HepG2 (cell line): Measurements from ENCODE around the gene ARRDC3. TPM values are rescaled to one million over a fixed set of nuclear protein-coding genes. Genes with fewer than 3 reads are reported as not detected.

ENCODE experiments used
- ATAC-seq: fragments of 200-7000 bp; cut with Tn5 transposase; 3 replicates; pipeline ENCODE4 v1.9.1; 2020; ENCODE audit warnings: mild to moderate bottlenecking, moderate library complexity
- BruUV-seq: library from RNA; stranded (reverse); fragments of 400-500 nt; replicated peaks from 2 replicates; lab custom pipeline; 2021; lab: Mats Ljungman, UMichigan
- CTCF ChIA-PET: fragments of 300-600 bp; formaldehyde crosslinking; extraction: SDS; loops from one replicate; lab custom pipeline; 2021; ENCODE audit warnings: low total read pairs, inconsistent platforms, low intra/inter-chr PET ratio; lab: Yijun Ruan, JAX
- POLR2A ChIA-PET: fragments of 350-600 bp; sonication (Branson Sonifier 250); formaldehyde crosslinking; loops from one replicate; lab custom pipeline; 2020; ENCODE audit warnings: antibody characterized with exemption, inconsistent platforms; lab: Yijun Ruan, JAX
- DNase-seq: peaks from one replicate; pipeline ENCODE4 v3.0.0-alpha.2; 2015; ENCODE audit warnings: low spot score
- FAIRE-seq: peaks from 3 replicates; lab custom pipeline; 2011; peaks lifted over from hg19 to GRCh38; lab: Jason Lieb, UNC
- H2AFZ ChIP-seq: one replicate; pipeline ENCODE4 v1.6.1; 2011; ENCODE audit warnings: low read length, inconsistent platforms
- H3K27ac ChIP-seq: fragments of 300-600 bp; 3 replicates; pipeline ENCODE4 v1.8.0; 2011; ENCODE audit warnings: mixed run types, mild to moderate bottlenecking, mixed read lengths, low read length, inconsistent platforms; ENCODE audit not compliant: insufficient read depth; ENCODE audit errors: extremely low read length
- H3K27me3 ChIP-seq, 2 experiments: fragments of 200-600 bp in 1 of 2; 2 replicates in 1 of 2; 3 replicates in 1 of 2; pipeline versions ENCODE4 v1.6.0 to v1.8.0; 2011; ENCODE audit warnings: low read length in 2 of 2, mild to moderate bottlenecking in 2 of 2, moderate library complexity in 2 of 2, inconsistent platforms in 1 of 2; ENCODE audit not compliant: insufficient read depth in 2 of 2, control insufficient read depth in 1 of 2
- H3K36me3 ChIP-seq, 2 experiments: fragments of 200-600 bp in 1 of 2; replicated peaks in 1 of 2; 2 replicates in 1 of 2; 3 replicates in 1 of 2; pipeline versions ENCODE4 v1.5.1 to v1.8.0; 2011; ENCODE audit warnings: low read length in 2 of 2, inconsistent platforms in 1 of 2; ENCODE audit not compliant: insufficient read depth in 2 of 2, control insufficient read depth in 1 of 2
- H3K4me1 ChIP-seq: 2 replicates; pipeline ENCODE4 v1.5.1; 2012; ENCODE audit warnings: low read length, inconsistent platforms; ENCODE audit not compliant: insufficient read depth
- H3K4me2 ChIP-seq: 2 replicates; pipeline ENCODE4 v1.6.0; 2011; ENCODE audit warnings: low read depth, low read length, inconsistent platforms
- H3K4me3 ChIP-seq, 3 experiments: fragments of 200-600 bp in 1 of 3; sonication (generic), shearing (Covaris generic) in 1 of 3; replicated peaks in 1 of 3; 2 replicates each; pipeline ENCODE4 v1.5.1; 2011 to 2016; ENCODE audit warnings: low read length in 3 of 3, inconsistent platforms in 2 of 3, low read depth in 2 of 3, mild to moderate bottlenecking in 2 of 3, control low read depth in 1 of 3, mixed read lengths in 1 of 3; ENCODE audit not compliant: insufficient read depth in 1 of 3
- H3K79me2 ChIP-seq: one replicate; pipeline ENCODE4 v1.6.1; 2011; ENCODE audit warnings: low read length, inconsistent platforms; ENCODE audit not compliant: insufficient read depth
- H3K9ac ChIP-seq: 2 replicates; pipeline ENCODE4 v1.6.0; 2011; ENCODE audit warnings: mild to moderate bottlenecking, low read depth, low read length, inconsistent platforms; ENCODE audit not compliant: insufficient read depth
- H3K9me3 ChIP-seq: 2 replicates; pipeline ENCODE4 v1.5.1; 2012; ENCODE audit warnings: mild to moderate bottlenecking, low read length
- H4K20me1 ChIP-seq: 2 replicates; pipeline ENCODE4 v1.6.0; 2011; ENCODE audit warnings: inconsistent platforms, mild to moderate bottlenecking, low read length, moderate library complexity; ENCODE audit not compliant: insufficient read depth
- CBX1 ChIP-seq: IDR thresholded peaks from one replicate; pipeline ENCODE4 v1.6.1; 2016; ENCODE audit warnings: antibody characterized with exemption, low read depth
- DMTF1 ChIP-seq: sonication (generic); formaldehyde crosslinking; IDR thresholded peaks from 2 replicates; pipeline ENCODE4 v1.4.0; 2020; ENCODE audit warnings: mild to moderate bottlenecking, missing genetic modification reagents
- HES4 ChIP-seq: sonication (generic); formaldehyde crosslinking; IDR thresholded peaks from 2 replicates; pipeline ENCODE4 v1.9.0; 2021; ENCODE audit warnings: mild to moderate bottlenecking, missing genetic modification reagents, borderline replicate concordance
- HNRNPUL1 ChIP-seq: fragments of 200-400 bp; formaldehyde crosslinking; IDR thresholded peaks from 2 replicates; pipeline ENCODE4 v1.6.1; 2017; ENCODE audit warnings: low read depth, mild to moderate bottlenecking, low read length, moderate library complexity
- ISL2 ChIP-seq: sonication (generic); formaldehyde crosslinking; IDR thresholded peaks from 2 replicates; pipeline ENCODE4 v1.5.0; 2020; ENCODE audit warnings: missing genetic modification reagents
- MEF2D ChIP-seq: sonication (generic); formaldehyde crosslinking; IDR thresholded peaks from 2 replicates; pipeline ENCODE4 v1.5.1; 2020; ENCODE audit warnings: mild to moderate bottlenecking, missing genetic modification reagents
- NR2C2 ChIP-seq: sonication (generic); formaldehyde crosslinking; IDR thresholded peaks from 2 replicates; pipeline ENCODE4 v1.4.0; 2020; ENCODE audit warnings: missing genetic modification reagents, mild to moderate bottlenecking, moderate library complexity, borderline replicate concordance
- TBL1XR1 ChIP-seq: fragments of 150-350 bp; IDR thresholded peaks from 2 replicates; pipeline ENCODE4 v1.6.1; 2014; ENCODE audit warnings: borderline replicate concordance, low read length; ENCODE audit not compliant: partially characterized antibody
- ZNF407 ChIP-seq: sonication (generic); formaldehyde crosslinking; IDR thresholded peaks from one replicate; pipeline ENCODE4 v1.5.1; 2020; ENCODE audit warnings: mild to moderate bottlenecking, missing genetic modification reagents; ENCODE audit errors: not compliant biosample characterization
- ZNF652 ChIP-seq: IDR thresholded peaks from 2 replicates; pipeline ENCODE4 v1.6.1; 2016; ENCODE audit warnings: low read depth, borderline replicate concordance
- ZNF704 ChIP-seq: sonication (generic); formaldehyde crosslinking; IDR thresholded peaks from 2 replicates; pipeline ENCODE4 v1.8.1; 2023; ENCODE audit warnings: mild to moderate bottlenecking, inconsistent platforms, moderate library complexity, missing genetic modification reagents, borderline replicate concordance
- ZNF788 ChIP-seq: sonication (generic); formaldehyde crosslinking; IDR thresholded peaks from 2 replicates; pipeline ENCODE4 v1.5.0; 2020; ENCODE audit warnings: mild to moderate bottlenecking, missing genetic modification reagents, borderline replicate concordance
- WGBS: methylation state at CpG from one replicate; pipeline ENCODE4 v1.1.6; 2017; ENCODE audit warnings: low lambda C conversion rate; 5-methylcytosine and 5-hydroxymethylcytosine counted together
- in situ Hi-C: cut with HindIII; loops from 2 replicates; pipeline ENCODE4 v1.10.0; 2017; ENCODE audit warnings: low pct_unique_long_range_greater_than_20kb; ENCODE audit not compliant: extremely low pct_ligation_motif_present
- intact Hi-C: fragments of 100-400 bp; cut with micrococcal nuclease; formaldehyde crosslinking; loops from one replicate; pipeline ENCODE4 v1.10.0; 2022; ENCODE audit not compliant: unreplicated experiment
- polyA plus RNA-seq, 8 experiments: library from polyadenylated mRNA; depleted of rRNA in 3 of 8; stranded (reverse) in 7 of 8; unstranded in 1 of 8; fragments of >200 nt; fragmentation: Illumina TruSeq in 4 of 8; extraction: Trizol in 4 of 8; gene quantifications; 2 replicates each; pipeline versions ENCODE4 v1.2.1 to v1.2.3, GENCODE V29; 2011 to 2016; ENCODE audit warnings: low read depth in 4 of 8, missing spikeins in 1 of 8, mixed read lengths in 1 of 8; ENCODE audit not compliant: insufficient read depth in 1 of 8
- total RNA-seq, 5 experiments: library from RNA; depleted of rRNA; stranded (reverse); fragments of >200 nt; fragmentation: Illumina TruSeq; extraction: Trizol; gene quantifications; 2 replicates each; pipeline ENCODE4 v1.2.3, GENCODE V29; 2016; ENCODE audit warnings: low read depth in 1 of 5

ARRDC3 gene
- total and polyA plus RNA-seq, 2 of the 13 experiments (the other 11 are each of a cell fraction or from before 2014, with no cell fraction given): 3.4 to 24.4 TPM

DNA sequence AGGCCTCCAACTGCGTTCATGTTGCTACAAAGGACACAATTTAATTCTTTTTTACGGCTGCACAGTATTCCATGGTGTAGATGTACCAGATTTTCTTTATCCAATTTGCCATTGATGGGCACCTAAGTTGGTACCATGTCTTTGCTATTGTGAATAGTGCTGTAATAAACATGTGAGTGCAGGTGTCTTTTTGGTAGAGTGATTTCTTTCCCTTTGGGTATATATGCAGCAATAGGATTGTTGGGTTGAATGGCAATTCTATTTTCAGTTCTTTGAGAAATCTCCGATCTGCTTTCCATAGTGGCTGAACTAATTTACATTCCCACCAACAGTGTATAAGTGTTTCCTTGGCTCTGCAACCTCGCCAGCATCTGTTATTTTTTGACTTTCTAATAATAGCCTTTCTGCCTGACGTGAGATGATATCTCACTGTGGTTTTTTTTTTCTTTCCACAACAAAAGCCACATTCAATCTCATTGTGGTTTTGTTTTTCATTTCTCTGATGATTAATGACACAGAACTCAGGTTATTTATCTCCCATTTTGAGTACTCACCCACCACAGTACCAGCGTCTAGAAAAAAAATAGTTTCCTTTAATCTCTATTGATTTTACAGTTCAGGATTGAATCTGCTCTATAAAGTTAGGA, 21.9 kb downstream of the ARRDC3 start:
- Histone ChIP-seq H3K9ac (no peak overlapping the region), H3K4me2 (no peak overlapping the region), H3K4me3 (no peak overlapping the region), H3K27me3 (no peaks in the 10 kb centered on the region), H2AFZ (no peak overlapping the region), H4K20me1 (no peaks in the 10 kb centered on the region), H3K9me3 (no peaks in the 10 kb centered on the region), H3K79me2 (no peaks in the 10 kb centered on the region), H3K27ac (no peak overlapping the region), H3K36me3 (no peaks in the 10 kb centered on the region), H3K4me1 (peaks cover 11% of the 10 kb centered on the region)
- ChIA-PET CTCF (no interaction called here), POLR2A (no interaction called here)
- WGBS: 34% methylated on average over 6 of the region's 6 CpGs
- no peak for DNase-seq
- in situ Hi-C loops: no loop called here
- FAIRE-seq: no peak
- no TSS peak for BruUV-seq
- intact Hi-C loops: no loop called here
- no peak for ATAC-seq
- TF ChIP-seq NR2C2 (CRISPR knock-in tag): no peak
- TF ChIP-seq ZNF407: no peak
- TF ChIP-seq HNRNPUL1: no peak
- no peak for TF ChIP-seq CBX1
- TF ChIP-seq HES4 (CRISPR knock-in tag): no peak
- TF ChIP-seq TBL1XR1: no peak
- no peak for TF ChIP-seq ZNF652 (CRISPR knock-in tag)
- no peak for TF ChIP-seq ZNF704 (CRISPR knock-in tag)
- no peak for TF ChIP-seq ZNF788 (CRISPR knock-in tag)
- no peak for TF ChIP-seq ISL2 (CRISPR knock-in tag)
- no peak for TF ChIP-seq MEF2D (CRISPR knock-in tag)
- TF ChIP-seq DMTF1: no peak
